ENCODE results near the gene NEK7.
"Not testable (repeated sequence)": the region's sequence is repeated elsewhere in the genome, so short reads cannot be mapped to it uniquely, and the experiment has no call there.

NEK7 gene

DNA sequence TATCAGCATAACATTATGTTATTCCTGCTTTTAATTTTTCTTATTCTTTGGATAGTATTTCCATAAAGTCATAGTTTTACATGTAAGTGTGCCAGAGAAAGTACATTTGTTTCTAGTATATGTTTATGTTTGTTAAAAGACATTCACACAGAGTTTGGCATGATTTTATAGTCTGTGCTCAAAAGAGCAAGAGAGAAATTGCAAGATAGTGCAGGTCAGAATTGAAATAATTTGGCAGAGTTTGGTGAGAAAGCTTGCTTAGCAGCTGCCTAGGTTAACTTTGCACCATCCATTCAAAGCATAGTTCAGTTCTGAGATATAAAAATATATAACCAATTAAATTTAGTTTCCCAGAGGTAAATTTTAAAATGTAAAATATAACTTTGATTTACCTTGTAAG lies 17.0 kb downstream of the NEK7 start:
- no peak for DNase-seq

- no peak for DNase-seq
Measured at GRCh38 chr1:198174297-198174696, 17.5 kb downstream of the NEK7 start.

- DNase-seq, result no peak
Measured at GRCh38 chr1:198175423-198176170, 18.8 kb downstream of the NEK7 start.

DNA sequence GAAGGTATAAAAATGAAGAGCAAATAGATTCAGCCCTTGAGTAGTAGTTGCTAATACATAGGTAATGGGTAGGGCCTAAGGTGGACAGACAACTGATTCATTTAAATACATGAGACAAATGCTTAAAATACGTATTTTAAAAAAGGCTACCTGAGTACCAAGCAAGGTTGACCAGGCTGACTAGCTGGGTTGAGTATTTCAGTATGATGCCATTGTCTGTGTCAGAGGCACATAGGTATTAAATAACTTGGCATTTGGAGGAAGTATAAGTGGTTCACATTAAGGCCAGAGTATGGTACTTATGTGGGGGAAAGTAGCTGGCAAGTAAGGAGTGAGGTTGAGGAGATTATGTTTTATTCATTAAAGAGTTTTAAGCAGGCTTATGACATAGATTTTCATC lies 19.4 kb downstream of the NEK7 start:
- DNase-seq, result no peak

GRCh38 chr1:198177546-198177945 lies 20.7 kb downstream of the NEK7 start:
- no peak for DNase-seq

DNA sequence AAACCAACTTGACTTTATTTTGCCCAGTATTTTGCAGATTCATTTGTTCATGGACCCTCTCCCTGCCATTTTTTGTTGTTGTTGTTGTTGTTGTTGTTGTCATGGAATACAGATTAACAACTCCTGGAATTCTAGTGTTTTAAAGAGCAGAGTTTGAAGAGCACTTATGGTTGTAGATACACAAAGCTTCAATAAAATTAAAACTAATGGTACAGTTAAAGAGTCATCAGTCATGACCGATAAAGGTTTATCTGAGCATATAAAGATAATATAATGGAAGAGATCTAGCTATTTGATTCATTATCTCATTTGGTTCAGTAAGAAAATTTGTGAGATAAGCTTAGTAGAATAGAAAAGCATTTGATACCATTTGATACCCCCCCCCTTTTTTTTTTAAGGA lies 21.8 kb downstream of the NEK7 start:
- no peak for DNase-seq

DNA sequence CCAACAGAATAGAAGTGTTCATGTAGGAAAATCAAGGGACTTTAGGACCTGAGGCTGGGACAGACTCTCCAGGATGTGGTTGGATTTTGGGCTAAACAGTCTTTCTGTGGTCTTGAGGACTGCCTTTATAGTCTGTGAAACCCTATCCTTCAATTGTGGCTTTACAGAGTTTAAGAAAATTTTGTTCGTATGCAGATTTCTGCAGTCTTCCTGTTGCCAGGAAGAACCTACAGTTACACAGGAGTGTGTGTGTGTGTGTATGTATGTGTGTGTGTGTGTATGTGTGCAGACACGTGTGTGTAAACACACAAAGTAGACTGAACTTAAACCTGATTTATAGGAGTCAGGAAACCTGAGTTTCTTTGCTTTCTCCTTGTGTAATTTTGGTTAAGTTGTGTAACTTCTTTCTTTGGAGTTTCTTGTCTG lies 22.8 kb downstream of the NEK7 start:
- no peak for DNase-seq

DNA sequence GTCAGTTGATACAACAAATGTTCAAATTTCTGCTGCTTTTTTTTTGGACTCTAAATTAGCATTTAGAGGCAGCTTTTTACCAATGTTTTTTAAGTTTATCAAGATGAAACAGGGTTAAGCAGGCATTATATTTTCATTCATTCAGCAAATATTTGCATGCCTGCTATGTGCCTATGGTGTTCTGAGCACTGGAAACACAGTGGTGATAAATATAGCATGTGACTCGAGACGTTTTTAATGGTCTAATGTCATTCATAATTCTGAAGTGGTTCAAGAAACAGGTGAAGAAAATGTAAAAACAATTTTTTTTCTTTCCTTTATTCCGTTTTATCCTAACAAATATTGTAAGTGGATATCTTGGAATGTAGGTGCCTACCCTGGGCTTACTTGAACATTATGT lies 26.8 kb downstream of the NEK7 start:
- no peak for DNase-seq

DNA sequence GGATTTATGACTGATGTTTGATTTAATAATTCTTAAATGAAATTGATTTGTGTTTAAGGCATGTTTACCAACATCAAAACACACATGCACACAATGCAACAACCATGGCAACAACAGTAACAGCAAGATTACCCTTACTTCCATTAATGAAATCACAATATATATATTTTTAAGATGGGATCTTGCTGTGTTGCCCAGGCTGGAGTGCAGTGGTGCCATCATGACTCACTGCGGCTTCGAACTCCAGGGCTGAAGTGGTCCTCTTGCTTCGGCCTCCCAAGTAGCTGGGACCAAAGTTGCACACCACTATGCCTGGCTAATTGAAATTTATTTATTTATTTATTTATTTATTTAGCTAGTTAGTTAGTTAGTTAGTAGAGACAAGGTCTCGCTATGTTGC lies 27.7 kb downstream of the NEK7 start:
- DNase-seq, result no peak

DNA sequence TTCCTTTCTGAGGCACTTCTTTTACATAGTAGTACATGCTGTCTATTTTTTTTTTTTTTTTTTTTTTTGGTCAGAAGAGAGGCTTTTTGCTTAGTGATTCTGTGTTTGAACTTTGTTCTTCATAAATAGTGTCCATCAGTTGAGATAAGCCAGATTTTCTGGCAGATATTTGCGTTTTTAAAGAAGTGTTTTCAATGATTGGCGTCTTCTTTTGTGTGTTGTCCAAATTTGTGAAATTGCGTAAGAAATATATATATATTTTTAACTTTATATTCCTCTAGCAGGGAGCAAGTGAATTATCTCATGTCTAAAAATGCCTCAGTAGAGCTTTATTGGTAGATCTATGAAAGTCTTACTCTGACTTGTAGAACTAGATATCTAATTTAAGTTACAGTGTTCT lies 28.3 kb downstream of the NEK7 start:
- no peak for DNase-seq

- no peak for DNase-seq
Measured at GRCh38 chr1:198185759-198186158, 29.0 kb downstream of the NEK7 start.

DNA sequence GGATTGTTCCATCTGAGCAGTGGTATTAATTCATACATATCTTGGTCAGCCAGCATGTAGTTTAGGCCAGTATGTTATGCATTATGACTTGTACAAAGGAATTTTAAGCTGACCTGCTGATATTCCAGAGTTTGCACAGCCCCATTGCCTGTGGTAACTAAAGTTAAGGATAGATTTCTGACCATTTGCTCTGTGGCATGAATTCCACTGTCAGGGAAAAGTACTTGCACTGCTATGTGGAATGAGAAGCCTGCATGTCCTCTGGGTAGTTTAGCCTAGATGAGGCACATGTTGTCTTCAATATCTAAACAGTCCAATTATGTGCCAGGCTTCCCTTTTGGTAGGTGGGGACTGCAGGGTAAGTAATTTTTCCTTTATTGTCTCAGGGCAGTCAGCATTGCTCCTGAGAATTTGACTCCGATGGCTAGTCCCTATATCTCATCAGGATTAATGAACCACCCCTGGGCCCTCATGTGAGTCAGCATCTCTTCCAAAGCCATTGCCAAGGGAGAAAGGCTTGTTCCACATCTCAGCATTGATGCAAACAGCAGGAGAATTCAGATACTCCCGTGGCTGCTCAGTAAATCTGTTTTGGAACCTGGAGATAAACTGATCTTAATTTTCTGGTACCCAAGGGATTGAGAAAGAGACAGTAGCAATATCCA lies 30.2 kb downstream of the NEK7 start:
- DNase-seq, result no peak

DNA sequence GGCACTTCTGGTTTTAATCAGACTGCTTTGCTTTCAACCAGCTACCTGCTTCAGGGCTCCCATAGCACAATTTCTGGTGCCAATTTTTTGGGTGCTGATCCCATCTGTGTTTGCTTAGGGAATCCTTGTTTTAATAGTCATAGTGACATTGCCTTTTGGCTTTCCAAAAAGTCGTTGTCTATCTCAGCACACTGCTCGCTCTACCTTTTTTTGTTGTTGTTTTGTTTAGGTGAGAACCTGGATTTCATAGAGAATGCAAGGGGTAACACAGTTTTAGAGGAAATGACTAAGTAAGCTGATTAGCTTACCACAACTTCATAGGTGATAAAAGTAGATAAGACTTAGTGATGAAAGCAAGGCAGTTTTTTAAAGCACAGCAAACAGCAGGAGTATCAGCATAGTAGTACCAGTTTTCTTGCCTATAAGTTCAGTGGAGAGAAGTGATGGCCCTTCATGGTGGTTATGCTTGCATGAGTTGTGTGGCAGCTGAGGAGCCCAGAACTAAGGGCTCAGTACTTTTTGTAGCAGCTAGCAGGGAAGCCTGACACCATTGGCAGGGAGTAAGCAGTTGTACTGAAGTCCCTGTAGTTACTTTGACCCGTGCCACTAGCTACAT lies 31.3 kb downstream of the NEK7 start:
- DNase-seq, result no peak

- no peak for DNase-seq
Measured at GRCh38 chr1:198191117-198191516, 34.3 kb downstream of the NEK7 start.

GRCh38 chr1:198193871-198194270 lies 37.1 kb downstream of the NEK7 start:
- DNase-seq, result not testable (repeated sequence)

DNA sequence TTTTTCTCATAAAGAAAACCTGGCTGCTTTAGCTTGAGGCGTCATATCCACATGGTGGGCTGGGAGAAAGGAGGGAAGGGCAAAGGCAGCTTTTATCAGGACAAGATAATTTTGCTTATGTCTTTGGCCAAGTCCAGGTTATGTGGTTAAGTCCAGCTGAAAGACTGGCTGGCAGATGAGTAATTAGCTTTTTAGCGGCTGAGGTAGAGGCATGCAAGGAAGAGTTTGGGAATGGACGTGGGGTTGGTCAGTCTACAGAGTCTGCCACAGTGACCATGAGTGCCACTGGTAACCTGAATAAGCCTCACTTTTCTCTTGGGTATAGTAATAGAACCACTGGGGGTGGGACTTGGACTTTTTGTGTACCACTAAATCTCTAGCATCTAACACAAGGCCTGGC lies 39.8 kb downstream of the NEK7 start:
- no peak for DNase-seq

- no peak for DNase-seq
Measured at GRCh38 chr1:198197285-198197684, 40.5 kb downstream of the NEK7 start.

GRCh38 chr1:198199105-198199504 lies 42.3 kb downstream of the NEK7 start:
- no peak for DNase-seq

DNA sequence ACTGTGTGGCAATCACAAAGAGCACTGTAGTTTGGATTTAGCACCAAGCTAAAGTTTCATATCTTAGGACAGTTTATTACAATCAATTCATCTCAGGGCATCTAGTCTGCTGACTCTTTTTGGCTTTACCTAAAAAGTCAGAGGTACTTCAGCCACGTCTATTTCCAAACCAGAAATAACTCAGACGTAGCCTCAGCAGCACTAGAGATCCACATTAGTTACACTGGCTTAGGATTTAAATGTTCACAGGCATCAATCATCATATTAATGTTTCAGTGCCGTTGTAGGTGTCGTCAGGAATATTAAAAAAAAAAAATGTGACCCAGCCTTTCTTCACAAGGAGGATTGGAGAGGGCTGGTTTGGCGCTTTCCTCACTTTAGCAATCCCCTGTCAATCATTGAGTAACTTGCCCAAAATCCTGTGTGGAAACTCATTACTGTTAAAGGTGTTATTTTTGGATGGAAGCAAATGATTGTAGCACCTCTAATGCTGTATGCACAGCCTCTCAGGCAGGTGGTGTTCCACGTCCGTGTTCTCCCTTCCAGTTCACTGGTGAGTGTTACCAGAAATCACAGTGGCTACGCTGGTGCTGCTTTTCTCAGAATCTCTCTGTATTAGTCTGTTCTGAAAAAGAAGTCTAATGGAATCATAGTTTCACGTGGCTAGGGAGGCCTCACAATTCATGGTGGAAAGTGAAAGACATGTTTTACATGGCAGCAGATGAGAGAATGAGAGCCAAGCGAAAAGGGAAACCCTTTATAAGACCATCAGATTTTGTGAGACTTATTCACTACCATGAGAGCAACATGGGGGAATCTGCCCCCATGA lies 45.4 kb downstream of the NEK7 start:
- no peak for DNase-seq

GRCh38 chr1:198203434-198203833 lies 46.6 kb downstream of the NEK7 start:
- DNase-seq, result no peak

DNA sequence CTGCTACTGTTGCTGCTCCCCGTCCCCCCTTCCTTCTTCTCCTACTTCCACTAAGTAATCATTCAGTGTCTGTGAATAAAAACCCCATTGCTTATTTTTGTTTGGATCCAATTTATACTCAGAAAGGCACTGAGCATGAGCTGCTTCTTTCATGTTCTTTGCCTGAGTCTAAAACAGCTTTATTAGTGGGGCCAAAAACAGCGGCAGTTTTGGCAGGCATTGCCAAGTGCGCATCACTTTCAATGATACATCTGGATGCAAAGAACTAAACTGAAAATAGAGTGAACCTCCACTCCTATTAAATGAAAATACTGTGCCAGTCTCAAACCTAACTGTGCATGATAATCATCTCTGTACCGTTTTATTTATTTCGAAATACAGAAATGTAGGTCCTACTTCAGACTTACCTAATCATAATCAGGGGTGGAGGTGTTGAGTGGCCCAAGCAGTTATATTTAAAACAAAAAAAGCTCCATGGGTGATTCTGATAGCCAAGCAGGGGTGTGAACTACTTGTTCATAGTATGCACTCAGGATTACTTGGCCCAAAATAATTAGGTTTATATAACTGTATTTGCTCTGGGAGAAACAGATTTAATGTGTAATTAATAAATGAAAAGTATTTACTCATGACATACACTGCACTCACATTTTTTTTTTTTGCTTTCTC lies 48.4 kb downstream of the NEK7 start:
- no peak for DNase-seq

GRCh38 chr1:198206292-198206691 lies 49.5 kb downstream of the NEK7 start:
- DNase-seq, result no peak

DNA sequence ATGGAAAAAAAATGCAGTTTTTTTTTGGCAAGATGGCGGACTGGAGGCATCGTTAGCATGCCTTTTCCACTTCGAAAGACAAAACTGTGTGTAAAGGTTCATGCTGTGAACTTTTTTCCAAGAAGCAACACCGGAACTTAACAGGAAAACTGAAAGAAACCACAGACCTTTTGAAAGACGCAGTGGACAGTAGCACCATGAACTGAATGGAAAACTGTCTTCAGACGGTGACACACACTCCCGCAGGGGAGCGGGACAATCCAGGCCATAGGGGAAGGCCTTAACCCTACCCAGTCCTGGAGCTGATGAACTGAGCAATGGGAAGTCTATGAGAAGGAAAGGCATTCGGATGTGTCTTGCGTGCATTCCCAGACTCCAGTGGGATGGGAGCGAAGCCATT lies 54.9 kb downstream of the NEK7 start:
- DNase-seq, result no peak

Data from NCI-H1092 (cell line).